NCI-H345 treated with DMSO at 0.1 percent for 48 hours (cell line): Measurements from ENCODE around the gene HOXB9.

Experiments
- DNase-seq: peaks from one replicate; lab custom pipeline; 2025; ENCODE audit not compliant: unreplicated experiment; lab: John Stamatoyannopoulos, UW

Gene HOXB9

GRCh38 chr17:48588528-48588927 is 37.6 kb downstream of the HOXB9 start:
- peak; percentile 19 for DNase-seq

DNA sequence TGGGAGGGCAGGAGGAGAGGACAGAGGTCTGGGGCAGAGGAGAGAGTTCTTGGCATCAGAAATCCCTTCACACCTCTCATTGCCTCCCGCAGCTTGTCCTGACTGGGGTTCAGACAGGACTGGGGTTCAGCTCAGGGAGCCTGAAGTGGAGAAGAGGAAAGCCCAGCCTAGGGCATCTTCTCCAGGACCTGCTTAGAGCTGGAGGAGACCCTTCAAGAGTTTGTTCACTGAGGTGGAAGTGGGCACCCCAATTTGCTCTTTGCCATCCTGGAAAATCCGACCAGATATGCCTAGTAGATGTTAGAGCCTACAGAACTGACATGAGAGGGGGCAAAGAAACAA is 38.1 kb downstream of the HOXB9 start:
- no peak for DNase-seq

DNA sequence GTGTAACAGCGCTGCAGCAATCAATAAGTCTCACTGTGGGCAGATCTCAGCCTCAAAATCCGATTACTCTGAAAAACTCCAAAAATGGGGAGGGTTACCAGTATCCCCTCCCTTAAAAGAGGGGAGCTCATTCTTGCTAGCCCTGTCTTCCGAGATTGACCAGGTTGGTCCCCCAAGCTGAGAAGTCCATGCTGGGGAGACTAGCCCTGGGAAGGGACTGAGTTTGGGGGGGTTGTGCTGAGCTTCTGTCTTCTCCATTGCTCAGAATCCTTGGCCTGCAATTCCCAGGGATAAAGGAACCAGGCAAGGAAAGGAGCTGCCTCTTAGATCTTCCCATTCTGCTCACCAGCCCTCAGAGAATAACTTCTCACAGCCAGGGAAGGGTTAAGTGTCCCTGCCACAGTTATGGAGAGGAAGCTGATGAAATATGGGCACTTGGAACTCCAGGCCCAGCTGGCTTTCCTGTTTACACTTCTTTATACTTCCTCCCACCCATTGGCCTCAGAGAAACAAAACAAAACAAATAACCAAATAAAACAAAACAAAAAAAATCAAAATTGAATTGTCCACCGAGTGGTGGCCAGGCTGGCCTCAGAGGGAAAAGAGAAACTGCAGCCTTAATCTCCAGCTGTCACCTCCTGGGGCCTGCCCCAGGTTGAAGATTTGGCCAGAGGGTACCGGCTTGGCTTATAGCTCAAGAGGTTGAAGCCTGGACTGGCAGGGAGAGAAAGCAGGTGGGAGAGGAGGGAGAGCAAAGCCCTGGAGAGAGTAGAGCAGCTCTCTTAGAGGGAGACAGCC is 38.7 kb downstream of the HOXB9 start:
- peak; percentile 94 for DNase-seq

DNA sequence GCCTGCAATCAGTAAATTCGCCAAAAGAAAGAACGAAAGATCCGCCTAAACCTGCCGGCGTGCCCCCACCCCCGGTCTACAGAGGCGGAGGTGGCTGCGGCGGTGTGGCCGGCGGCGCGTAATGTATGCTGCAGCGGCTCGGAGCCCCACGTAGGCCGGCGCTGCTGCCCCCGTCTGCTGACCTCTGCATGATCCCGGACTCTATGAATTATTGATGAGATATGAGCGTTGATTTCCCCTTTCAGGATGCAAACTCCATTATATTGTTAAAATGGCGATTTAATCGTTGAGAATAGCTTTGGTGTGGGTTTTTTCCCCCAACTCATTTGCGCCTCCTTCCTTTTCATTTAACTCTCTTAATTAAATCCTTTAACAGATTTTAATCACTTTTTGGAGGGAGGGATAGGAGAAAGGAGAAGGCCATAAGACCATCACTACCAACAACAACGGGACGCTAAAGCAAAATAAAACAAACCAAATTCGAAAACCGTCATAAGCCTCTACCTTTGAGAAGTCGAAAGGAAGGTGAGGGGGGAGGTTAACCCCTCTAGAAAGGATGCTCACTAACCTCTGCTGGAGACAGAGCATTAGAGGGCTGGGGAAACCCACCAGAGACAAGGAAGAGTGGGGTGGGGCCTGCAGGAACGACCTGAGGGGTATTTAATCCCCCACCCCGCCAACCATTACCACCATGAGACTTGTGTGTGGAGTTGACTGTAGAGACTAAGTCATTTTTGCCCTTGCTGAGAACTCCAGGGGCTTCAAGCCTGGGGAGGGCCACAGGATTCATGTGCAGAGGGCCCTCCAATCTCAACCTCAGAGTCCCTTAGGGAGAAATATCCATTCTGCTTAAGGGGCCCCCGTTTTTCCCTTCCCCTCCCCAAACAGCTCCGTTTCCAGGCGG is 39.6 kb downstream of the HOXB9 start:
- peak; percentile 66 for DNase-seq

- DNase-seq, result peak; percentile 43
Observed at GRCh38 chr17:48584223-48584741, 41.9 kb downstream of the HOXB9 start.

GRCh38 chr17:48583708-48584222 is 42.4 kb downstream of the HOXB9 start:
- DNase-seq, result peak; percentile 38

- DNase-seq, result no peak
Observed at GRCh38 chr17:48582750-48583069, 43.4 kb downstream of the HOXB9 start.

GRCh38 chr17:48579760-48580554 is 46.2 kb downstream of the HOXB9 start:
- DNase-seq, result no peak

GRCh38 chr17:48579471-48579759 is 46.7 kb downstream of the HOXB9 start:
- no peak for DNase-seq

GRCh38 chr17:48578616-48579470 is 47.3 kb downstream of the HOXB9 start:
- DNase-seq, result no peak

- DNase-seq, result no peak
Observed at GRCh38 chr17:48577946-48578615, 48.1 kb downstream of the HOXB9 start, which contains the start of gene HOXB4. Gene HOXB4, minus strand, starts transcription at chr17:48578350. Its CDS starts 31 bp downstream, at chr17:48578319.

- DNase-seq, result no peak
Observed at GRCh38 chr17:48577330-48577945, 48.7 kb downstream of the HOXB9 start.

GRCh38 chr17:48576479-48577309 is 49.5 kb downstream of the HOXB9 start:
- no peak for DNase-seq

DNA sequence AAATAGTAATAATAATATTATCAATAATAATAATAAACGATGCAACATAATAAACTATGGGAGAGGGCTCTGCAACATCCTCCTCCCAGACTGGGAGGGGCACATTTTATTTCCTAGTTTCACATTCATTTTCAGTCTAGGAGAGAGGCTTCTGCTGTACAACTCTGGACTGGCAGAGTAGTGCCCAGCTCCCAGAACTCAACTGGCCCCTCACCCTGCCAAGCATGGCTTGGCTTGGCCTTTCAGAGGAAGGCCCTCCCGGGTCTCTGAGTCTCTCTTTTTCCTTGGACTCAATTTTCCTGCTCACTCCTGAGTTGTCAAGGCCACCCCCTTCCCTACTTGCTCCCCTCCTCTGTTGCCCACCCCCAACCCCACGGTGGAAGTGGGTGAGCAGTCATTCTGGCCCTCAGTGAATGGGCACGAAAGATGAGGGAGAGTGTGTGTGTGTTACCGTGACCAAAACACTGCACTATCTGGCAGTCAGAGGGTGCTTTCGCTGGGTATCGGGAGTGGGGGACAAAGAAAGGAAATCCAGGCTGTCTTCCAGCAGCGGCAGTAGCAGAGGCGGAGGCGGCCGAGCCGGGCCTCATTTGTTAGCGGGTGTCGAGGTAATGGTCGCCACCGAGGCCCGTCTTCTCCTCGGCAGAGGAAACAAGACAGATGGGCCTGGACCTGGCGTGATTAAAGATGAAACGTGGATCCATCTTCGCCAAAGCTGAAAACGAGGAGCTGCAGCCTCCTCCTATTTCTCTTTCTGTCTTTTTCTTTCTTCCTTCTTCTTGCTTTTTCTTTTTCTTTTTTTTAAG is 50.3 kb downstream of the HOXB9 start:
- DNase-seq, result no peak

GRCh38 chr17:48575066-48575582 is 51.0 kb downstream of the HOXB9 start:
- DNase-seq, result no peak

GRCh38 chr17:48574505-48575065 is 51.6 kb downstream of the HOXB9 start:
- DNase-seq, result no peak

DNA sequence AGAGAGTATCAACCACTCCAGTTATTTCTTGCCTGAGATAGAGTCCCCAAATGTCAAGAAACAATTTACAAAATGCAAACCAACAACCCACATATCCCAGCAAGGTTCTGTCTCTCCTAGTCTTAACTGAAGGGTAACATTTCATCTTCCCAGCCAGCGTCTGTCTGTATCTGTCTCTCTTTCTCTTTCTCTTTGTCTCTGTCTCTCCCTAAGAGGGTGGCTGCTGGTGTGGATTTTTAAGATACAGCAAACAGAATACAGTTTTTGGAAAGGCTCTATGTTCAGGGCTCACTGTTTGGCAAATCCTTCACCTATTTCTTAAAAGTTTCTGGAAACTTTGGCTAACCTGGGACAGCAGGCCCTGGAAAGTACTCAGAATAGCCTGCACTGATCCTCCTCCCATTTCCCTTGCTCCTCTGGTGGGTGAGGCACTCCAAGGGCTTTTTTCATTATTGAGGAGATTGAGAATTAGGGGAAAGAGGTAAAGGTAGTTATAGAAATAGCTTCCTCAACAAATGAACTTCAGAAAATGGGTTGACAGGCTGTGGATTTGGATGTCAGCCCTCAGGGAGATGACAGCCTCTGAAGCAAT is 54.2 kb downstream of the HOXB9 start:
- no peak for DNase-seq
